IMR-90 (cell line): ENCODE results near the gene LGALS1. TPM values are rescaled to one million over a fixed set of nuclear protein-coding genes. Genes with fewer than 3 reads are reported as not detected.

Experiments
- ATAC-seq: fragments of 200-7000 bp; cut with Tn5 transposase; 2 replicates; pipeline ENCODE4 v1.9.1; 2020; ENCODE audit warnings: low read depth, mild to moderate bottlenecking, moderate library complexity
- BruUV-seq: library from RNA; stranded (reverse); fragments of 400-500 nt; replicated peaks from 2 replicates; lab custom pipeline; 2021; lab: Mats Ljungman, UMichigan
- CTCF ChIA-PET: fragments of 300-600 bp; formaldehyde crosslinking; extraction: SDS; loops from one replicate; lab custom pipeline; 2021; ENCODE audit warnings: antibody characterized with exemption; lab: Yijun Ruan, JAX
- POLR2A ChIA-PET: fragments of 300-600 bp; sonication (Branson Sonifier 250); formaldehyde crosslinking; loops from one replicate; lab custom pipeline; 2022; ENCODE audit warnings: antibody characterized with exemption; ENCODE audit not compliant: unreplicated experiment; lab: Charles Lee
- DNase-seq: peaks from one replicate; pipeline ENCODE4 v3.0.0; 2013
- H2AFZ ChIP-seq: replicated peaks from 2 replicates; pipeline ENCODE3; 2013; ENCODE audit warnings: low read length, mild to moderate bottlenecking; ENCODE audit not compliant: poor library complexity
- H2AK5ac ChIP-seq: 2 replicates; pipeline ENCODE4 v1.6.1; 2013; ENCODE audit warnings: low read depth, low read length, inconsistent platforms
- H2AK9ac ChIP-seq: replicated peaks from 2 replicates; pipeline ENCODE3; 2013; ENCODE audit warnings: mild to moderate bottlenecking, low read depth, low read length, moderate library complexity; ENCODE audit not compliant: poor library complexity
- H2BK120ac ChIP-seq: 2 replicates; pipeline ENCODE4 v1.6.1; 2013; ENCODE audit warnings: low read depth, low read length, inconsistent platforms
- H2BK15ac ChIP-seq: 3 replicates; pipeline ENCODE4 v1.6.1; 2013; ENCODE audit warnings: low read depth, low read length, inconsistent platforms
- H2BK20ac ChIP-seq: 2 replicates; pipeline ENCODE4 v1.6.1; 2013; ENCODE audit warnings: low read depth, mild to moderate bottlenecking, inconsistent platforms, low read length, moderate library complexity
- H2BK5ac ChIP-seq: 2 replicates; pipeline ENCODE4 v1.6.1; 2013; ENCODE audit warnings: mild to moderate bottlenecking, low read depth, low read length, inconsistent platforms; ENCODE audit not compliant: poor library complexity, severe bottlenecking
- H3K14ac ChIP-seq: replicated peaks from 2 replicates; pipeline ENCODE4 v1.6.1; 2013; ENCODE audit warnings: low read depth, low read length, inconsistent platforms
- H3K18ac ChIP-seq: 2 replicates; pipeline ENCODE4 v1.6.1; 2013; ENCODE audit warnings: low read depth, low read length, control low read depth
- H3K23ac ChIP-seq: 2 replicates; pipeline ENCODE4 v1.6.1; 2013; ENCODE audit warnings: low read depth, low read length, inconsistent platforms
- H3K27ac ChIP-seq: 2 replicates; pipeline ENCODE4 v1.5.1; 2013; ENCODE audit warnings: mild to moderate bottlenecking, control low read depth, low read length; ENCODE audit not compliant: insufficient read depth
- H3K27me3 ChIP-seq: 2 replicates; pipeline ENCODE4 v1.6.1; 2013; ENCODE audit warnings: low read length; ENCODE audit not compliant: control insufficient read depth, insufficient read depth
- H3K36me3 ChIP-seq: 2 replicates; pipeline ENCODE4 v1.6.1; 2013; ENCODE audit warnings: low read length, mixed read lengths; ENCODE audit not compliant: control insufficient read depth, insufficient read depth
- H3K4ac ChIP-seq: 2 replicates; pipeline ENCODE4 v1.6.1; 2013; ENCODE audit warnings: low read depth, low read length, inconsistent platforms
- H3K4me1 ChIP-seq: 2 replicates; pipeline ENCODE4 v1.6.1; 2013; ENCODE audit warnings: low read length, mixed read lengths; ENCODE audit not compliant: control insufficient read depth, insufficient read depth
- H3K4me2 ChIP-seq: 2 replicates; pipeline ENCODE4 v1.6.1; 2013; ENCODE audit warnings: low read depth, mild to moderate bottlenecking, control low read depth, low read length, moderate library complexity
- H3K4me3 ChIP-seq: 2 replicates; pipeline ENCODE4 v1.5.1; 2013; ENCODE audit warnings: low read depth, mild to moderate bottlenecking, control low read depth, low read length, moderate library complexity; ENCODE audit not compliant: insufficient read depth
- H3K56ac ChIP-seq: 2 replicates; pipeline ENCODE4 v1.6.1; 2013; ENCODE audit warnings: low read length, inconsistent platforms; ENCODE audit not compliant: insufficient read depth; ENCODE audit errors: extremely low read depth
- H3K79me1 ChIP-seq, 2 experiments: 2 replicates each; pipeline ENCODE4 v1.6.1; 2013; ENCODE audit warnings: low read length in 2 of 2, inconsistent platforms in 1 of 2, low read depth in 1 of 2
- H3K9ac ChIP-seq: 2 replicates; pipeline ENCODE4 v1.6.1; 2013; ENCODE audit warnings: low read depth, low read length, control low read depth
- H3K9me1 ChIP-seq: 2 replicates; pipeline ENCODE4 v1.6.1; 2013; ENCODE audit warnings: low read length, inconsistent platforms; ENCODE audit not compliant: insufficient read depth
- H3K9me3 ChIP-seq: 2 replicates; pipeline ENCODE4 v1.6.1; 2013; ENCODE audit warnings: low read length; ENCODE audit not compliant: control insufficient read depth, insufficient read depth
- H4K20me1 ChIP-seq: 2 replicates; pipeline ENCODE4 v1.6.1; 2013; ENCODE audit warnings: low read length, inconsistent platforms; ENCODE audit not compliant: insufficient read depth
- H4K5ac ChIP-seq: 2 replicates; pipeline ENCODE4 v1.6.1; 2013; ENCODE audit warnings: mild to moderate bottlenecking, low read depth, low read length, control low read depth
- H4K8ac ChIP-seq, 2 experiments: 2 replicates each; pipeline ENCODE4 v1.6.1; 2013; ENCODE audit warnings: low read depth in 2 of 2, low read length in 2 of 2, control low read depth in 1 of 2, inconsistent platforms in 1 of 2
- H4K91ac ChIP-seq: 2 replicates; pipeline ENCODE4 v1.6.1; 2013; ENCODE audit warnings: low read depth, low read length, inconsistent platforms; ENCODE audit not compliant: insufficient read depth
- BHLHE40 ChIP-seq: fragments of 150-350 bp; IDR thresholded peaks from 2 replicates; pipeline ENCODE4 v1.6.1; 2016; ENCODE audit warnings: mild to moderate bottlenecking, low read depth, low read length
- CEBPB ChIP-seq: IDR thresholded peaks from 2 replicates; pipeline ENCODE4 v1.6.1; 2012; ENCODE audit warnings: low read depth, low read length, improper control_type of control experiment
- CHD1 ChIP-seq: IDR thresholded peaks from 2 replicates; pipeline ENCODE4 v1.6.1; 2012; ENCODE audit warnings: low read depth, low read length, improper control_type of control experiment
- CTCF ChIP-seq: conservative IDR thresholded peaks from 2 replicates; pipeline ENCODE4 v1.5.1; 2012; ENCODE audit warnings: mild to moderate bottlenecking, low read depth, low read length, improper control_type of control experiment
- MAZ ChIP-seq: IDR thresholded peaks from 2 replicates; pipeline ENCODE4 v1.6.1; 2012; ENCODE audit warnings: low read depth, mild to moderate bottlenecking, low read length, improper control_type of control experiment, moderate library complexity, borderline replicate concordance
- MXI1 ChIP-seq: IDR thresholded peaks from 2 replicates; pipeline ENCODE4 v1.6.1; 2012; ENCODE audit warnings: low read depth, mild to moderate bottlenecking, low read length, moderate library complexity, borderline replicate concordance
- NFE2L2 ChIP-seq: fragments of 150-350 bp; IDR thresholded peaks from 2 replicates; pipeline ENCODE4 v1.6.1; 2016; ENCODE audit warnings: low read depth, mild to moderate bottlenecking, low read length
- POLR2A ChIP-seq: IDR thresholded peaks from 2 replicates; pipeline ENCODE4 v1.6.1; 2012; ENCODE audit warnings: mild to moderate bottlenecking, low read depth, low read length
- RAD21 ChIP-seq: IDR thresholded peaks from 2 replicates; pipeline ENCODE4 v1.6.1; 2012; ENCODE audit warnings: low read length, improper control_type of control experiment
- RCOR1 ChIP-seq: IDR thresholded peaks from 2 replicates; pipeline ENCODE4 v1.6.1; 2012; ENCODE audit warnings: mild to moderate bottlenecking, low read length, improper control_type of control experiment; ENCODE audit not compliant: insufficient replicate concordance
- RFX5 ChIP-seq: IDR thresholded peaks from 2 replicates; pipeline ENCODE4 v1.8.0; 2012; ENCODE audit warnings: low read depth, mild to moderate bottlenecking, low read length, moderate library complexity
- WGBS, 2 experiments: methylation state at CpG; one replicate each; pipeline versions ENCODE4 v1.1.5 to v1.1.7; 2013; ENCODE audit warnings: missing lambda C conversion rate in 2 of 2; ENCODE audit not compliant: insufficient read length in 1 of 2; ENCODE audit errors: extremely low coverage in 2 of 2; 5-methylcytosine and 5-hydroxymethylcytosine counted together
- dilution Hi-C: fragments of 300-500 bp; cut with HindIII; formaldehyde crosslinking; loops from one replicate; pipeline ENCODE4 v1.14.3; 2018; ENCODE audit warnings: low sequenced_read_pairs; ENCODE audit not compliant: unreplicated experiment
- in situ Hi-C: fragments of 300-500 bp; cut with MboI; formaldehyde crosslinking; loops from 3 replicates; pipeline ENCODE4 v1.14.3; 2019; ENCODE audit warnings: low sequenced_read_pairs, inconsistent platforms, mixed read lengths
- intact Hi-C: fragments of 100-400 bp; cut with micrococcal nuclease; formaldehyde crosslinking; loops from 2 replicates; pipeline ENCODE4 v1.10.0; 2022
- polyA plus RNA-seq, 3 experiments: library from polyadenylated mRNA; depleted of rRNA; stranded (reverse); fragments of >200 nt; gene quantifications; 2 replicates each; pipeline ENCODE4 v1.2.3, GENCODE V29; 2012; ENCODE audit warnings: low replicate concordance in 1 of 3
- total RNA-seq: library from RNA; depleted of rRNA; stranded (reverse); fragments of >200 nt; gene quantifications from 2 replicates; pipeline ENCODE4 v1.2.3, GENCODE V29; 2012

LGALS1 gene
- total and polyA plus RNA-seq, 2 of the 4 experiments (the other 2 are of a cell fraction), result 11,896 to 15,383 TPM

DNA sequence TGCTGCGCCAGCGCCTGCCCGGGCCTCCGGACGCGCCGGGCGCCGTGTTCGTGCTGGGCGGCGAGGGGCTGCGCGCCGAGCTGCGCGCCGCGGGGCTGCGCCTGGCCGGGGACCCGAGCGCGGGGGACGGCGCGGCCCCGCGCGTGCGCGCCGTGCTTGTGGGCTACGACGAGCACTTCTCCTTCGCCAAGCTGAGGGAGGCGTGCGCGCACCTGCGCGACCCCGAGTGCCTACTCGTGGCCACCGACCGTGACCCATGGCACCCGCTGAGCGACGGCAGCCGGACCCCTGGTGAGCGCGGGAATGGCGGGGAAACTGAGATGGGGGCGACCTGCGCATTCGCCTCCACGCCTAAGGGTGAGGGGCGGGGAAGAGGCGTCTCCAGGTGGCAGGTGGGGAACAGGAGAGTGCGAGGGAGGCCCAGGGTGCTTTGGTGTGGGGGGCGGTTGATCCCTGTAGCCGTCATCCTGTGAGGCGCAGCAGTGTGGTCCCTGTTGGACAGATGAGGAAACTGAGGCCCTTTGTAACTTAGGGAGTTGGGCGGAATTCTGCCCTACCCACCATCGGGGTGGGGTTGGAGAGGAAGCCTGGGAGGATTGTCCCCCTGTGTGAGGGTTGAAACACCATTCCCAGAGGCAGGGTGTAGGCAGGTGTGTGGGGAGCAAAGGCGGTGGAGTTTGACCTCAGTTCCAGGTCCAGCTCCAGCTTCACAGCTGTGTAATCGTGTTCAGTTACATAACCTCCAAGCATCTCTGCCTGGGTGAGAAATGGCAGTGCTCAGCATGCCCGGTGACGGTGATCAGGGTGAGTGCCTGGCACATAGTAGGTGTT is 16.2 kb upstream of the LGALS1 start:
- H2BK20ac ChIP-seq, result no peak overlapping the region
- H4K8ac ChIP-seq, result peak overlapping the region in 1 of 2 experiments; percentile 52; a peak in 1 of 4 replicates
- H2AK9ac ChIP-seq, result peak overlapping the region; percentile 97
- peak overlapping the region; percentile 60 for H2BK5ac ChIP-seq
- no peak overlapping the region for H4K5ac ChIP-seq
- peak overlapping the region; percentile 91 for H2AK5ac ChIP-seq
- no peak overlapping the region for H3K56ac ChIP-seq
- H3K14ac ChIP-seq, result peak overlapping the region; percentile 64
- peak overlapping the region; percentile 55 for H3K4me3 ChIP-seq
- H2AFZ ChIP-seq, result peak overlapping the region; percentile 95
- H3K4me2 ChIP-seq, result peak overlapping the region; percentile 96
- peaks cover 23 to 50% of the 10 kb centered on the region in 2 experiments; a peak in 3 of 4 replicates for H3K79me1 ChIP-seq
- ATAC-seq (peak; percentile 4), DNase-seq (no peak)
- peak overlapping the region; percentile 82 for H3K9ac ChIP-seq
- TF ChIP-seq RCOR1, result no peak
- TF ChIP-seq RFX5, result no peak
- TF ChIP-seq CEBPB, result no peak
- no peak for TF ChIP-seq CHD1
- no peak for TF ChIP-seq RAD21
- TF ChIP-seq POLR2A, result no peak
- TF ChIP-seq BHLHE40, result no peak
- no peak for TF ChIP-seq NFE2L2
- no peak for TF ChIP-seq MXI1
- TF ChIP-seq CTCF, result no peak
- TF ChIP-seq MAZ, result no peak
- WGBS, 2 experiments, result 1% methylated on average over 28 of the region's 68 CpGs; no CpG with 5 or more reads in 1 of the 2 experiments
- no TSS peak for BruUV-seq
- peaks cover 3% of the 10 kb centered on the region; the same call in 1 of the 2 replicates for H3K36me3 ChIP-seq
- dilution Hi-C loops (no loop called here), in situ Hi-C loops (no loop called here), intact Hi-C loops (no loop called here)
- H3K23ac ChIP-seq, result peak overlapping the region; percentile 93
- peaks cover 31% of the 10 kb centered on the region for H4K20me1 ChIP-seq
- H3K9me3 ChIP-seq, result no peaks in the 10 kb centered on the region
- H3K27me3 ChIP-seq, result no peaks in the 10 kb centered on the region
- H3K4me1 ChIP-seq, result peaks cover 25% of the 10 kb centered on the region
- H3K27ac ChIP-seq, result peak overlapping the region; percentile 72
- ChIA-PET POLR2A (interaction anchor here (1.8 to 2.0 kb wide), 3 partner anchors 16 to 22 kb away, joined by 6 to 14 read pairs (median 10); partner anchors contain the start of gene LGALS1), CTCF (interaction anchor here (0.8 to 2.6 kb wide), 3 partner anchors 16 to 22 kb away, joined by 3 to 12 read pairs (median 5); no protein-coding TSS in a partner anchor)
- H3K18ac ChIP-seq, result no peak overlapping the region
- H4K91ac ChIP-seq, result peak overlapping the region; percentile 17
- H3K4ac ChIP-seq, result peak overlapping the region; percentile 54; the same call in 1 of the 2 replicates
- H2BK120ac ChIP-seq, result no peak overlapping the region
- H2BK15ac ChIP-seq, result no peak overlapping the region
- peaks cover 11% of the 10 kb centered on the region for H3K9me1 ChIP-seq
